Liver (tissue), 9 donors: ENCODE measurements around the gene BRME1. TPM values are rescaled to one million over a fixed set of nuclear protein-coding genes. Genes with fewer than 3 reads are reported as not detected.
"Not testable (repeated sequence)": the region's sequence is repeated elsewhere in the genome, so short reads cannot be mapped to it uniquely, and the experiment has no call there.

ENCODE experiments used
- DNase-seq: peaks from one replicate; pipeline ENCODE4 v3.0.0-alpha.2; 2017; ENCODE audit warnings: low spot score
- H3K27ac ChIP-seq, 2 donors: one replicate each; pipeline ENCODE4 v1.7.0; 2013; ENCODE audit warnings: inconsistent platforms in 2 of 2, low read length in 2 of 2, control low read depth in 1 of 2, low read depth in 1 of 2, mild to moderate bottlenecking in 1 of 2
- H3K27me3 ChIP-seq, 4 donors: one replicate each; pipeline versions ENCODE4 v1.6.1 to v1.7.0; 2013; ENCODE audit warnings: low read length in 3 of 4, inconsistent platforms in 1 of 4, mild to moderate bottlenecking in 1 of 4, moderate library complexity in 1 of 4; ENCODE audit not compliant: control insufficient read depth in 4 of 4, insufficient read depth in 4 of 4
- H3K36me3 ChIP-seq, 4 donors: one replicate each; pipeline versions ENCODE4 v1.6.1 to v1.7.0; 2013; ENCODE audit warnings: low read length in 3 of 4, mild to moderate bottlenecking in 3 of 4, low read depth in 1 of 4, moderate library complexity in 1 of 4; ENCODE audit not compliant: control insufficient read depth in 4 of 4, insufficient read depth in 3 of 4
- H3K4me1 ChIP-seq, 4 donors: one replicate each; pipeline versions ENCODE4 v1.6.1 to v1.7.0; 2013; ENCODE audit warnings: low read length in 3 of 4, mild to moderate bottlenecking in 3 of 4, moderate library complexity in 1 of 4; ENCODE audit not compliant: control insufficient read depth in 4 of 4, insufficient read depth in 4 of 4
- H3K4me3 ChIP-seq, 3 donors: one replicate each; pipeline versions ENCODE4 v1.6.1 to v1.7.0; 2013; ENCODE audit warnings: low read length in 3 of 3, control low read depth in 1 of 3, low read depth in 1 of 3, mild to moderate bottlenecking in 1 of 3
- H3K9ac ChIP-seq, 2 donors: one replicate each; pipeline ENCODE4 v1.7.0; 2013; ENCODE audit warnings: low read length in 2 of 2, mild to moderate bottlenecking in 2 of 2, moderate library complexity in 2 of 2, control low read depth in 1 of 2, low read depth in 1 of 2
- H3K9me3 ChIP-seq, 4 donors: one replicate each; pipeline versions ENCODE4 v1.6.1 to v1.7.0; 2013; ENCODE audit warnings: low read length in 3 of 4; ENCODE audit not compliant: control insufficient read depth in 4 of 4
- CTCF ChIP-seq: fragments of 150-350 bp; IDR thresholded peaks from 2 replicates; pipeline ENCODE4 v1.5.1; 2017; ENCODE audit warnings: improper control_type of control experiment, low read depth, low read length; ENCODE audit not compliant: missing input control
- EGR1 ChIP-seq, 2 donors: IDR thresholded peaks; 2 replicates each; pipeline ENCODE4 v1.6.1; 2016 to 2018; ENCODE audit warnings: antibody characterized with exemption in 2 of 2, low read depth in 2 of 2
- FOXA1 ChIP-seq: IDR thresholded peaks from 2 replicates; pipeline ENCODE4 v1.6.1; 2016; ENCODE audit warnings: antibody characterized with exemption
- GABPA ChIP-seq, 2 donors: IDR thresholded peaks in 1 of 2; conservative IDR thresholded peaks in 1 of 2; 2 replicates each; pipeline ENCODE4 v1.6.1; 2016; ENCODE audit warnings: antibody characterized with exemption in 2 of 2, mild to moderate bottlenecking in 1 of 2, moderate library complexity in 1 of 2
- HNF4G ChIP-seq: IDR thresholded peaks from 2 replicates; pipeline ENCODE4 v1.6.1; 2016; ENCODE audit warnings: antibody characterized with exemption
- JUND ChIP-seq, 2 donors: IDR thresholded peaks; 2 replicates each; pipeline ENCODE4 v1.6.1; 2016; ENCODE audit warnings: antibody characterized with exemption in 2 of 2
- NR2F2 ChIP-seq: IDR thresholded peaks from 2 replicates; pipeline ENCODE4 v1.6.1; 2016; ENCODE audit warnings: antibody characterized with exemption
- RAD21 ChIP-seq, 2 donors: IDR thresholded peaks; 2 replicates each; pipeline ENCODE4 v1.6.1; 2016; ENCODE audit warnings: antibody characterized with exemption in 2 of 2, mild to moderate bottlenecking in 2 of 2
- REST ChIP-seq: IDR thresholded peaks from 2 replicates; pipeline ENCODE4 v1.6.1; 2016; ENCODE audit warnings: antibody characterized with exemption, mild to moderate bottlenecking
- TAF1 ChIP-seq: conservative IDR thresholded peaks from 2 replicates; pipeline ENCODE4 v1.6.1; 2016; ENCODE audit warnings: antibody characterized with exemption, mild to moderate bottlenecking
- WGBS: extraction: QIAGEN DNeasy Blood & Tissue Kit; methylation state at CpG from one replicate; pipeline ENCODE4 v1.1.7; 2013; 5-methylcytosine and 5-hydroxymethylcytosine counted together
- polyA plus RNA-seq, 2 donors: library from polyadenylated mRNA; stranded (reverse) in 1 of 2; unstranded in 1 of 2; fragments of 200-250 nt in 1 of 2; fragments of >200 nt in 1 of 2; fragmentation: Nextera tagmentation in 1 of 2; extraction: Ambion mirVana in 1 of 2; gene quantifications; one replicate each; pipeline versions ENCODE4 v1.2.1 to v1.2.3, GENCODE V29; 2013 to 2015
- total RNA-seq, 2 donors: library from RNA; depleted of rRNA; stranded (reverse); fragments of >200 nt; gene quantifications; one replicate each; pipeline ENCODE4 v1.2.3, GENCODE V29; 2014
- TF ChIP-seq, protein P1 (sequence below): IDR thresholded peaks from 2 replicates; pipeline ENCODE4 v1.6.1; 2016; ENCODE audit warnings: antibody characterized with exemption
- TF ChIP-seq, protein P2 (sequence below): IDR thresholded peaks from 2 replicates; pipeline ENCODE4 v1.6.1; 2016; ENCODE audit warnings: antibody characterized with exemption
- donor health status: healthy.
- donor health status: healthy.
- donor health status: healthy.
- donor health status: healthy.
- donor health status: healthy.

Gene BRME1
- total and polyA plus RNA-seq, 4 donors = 0.42 to 5.3 (median 0.48) TPM

DNA sequence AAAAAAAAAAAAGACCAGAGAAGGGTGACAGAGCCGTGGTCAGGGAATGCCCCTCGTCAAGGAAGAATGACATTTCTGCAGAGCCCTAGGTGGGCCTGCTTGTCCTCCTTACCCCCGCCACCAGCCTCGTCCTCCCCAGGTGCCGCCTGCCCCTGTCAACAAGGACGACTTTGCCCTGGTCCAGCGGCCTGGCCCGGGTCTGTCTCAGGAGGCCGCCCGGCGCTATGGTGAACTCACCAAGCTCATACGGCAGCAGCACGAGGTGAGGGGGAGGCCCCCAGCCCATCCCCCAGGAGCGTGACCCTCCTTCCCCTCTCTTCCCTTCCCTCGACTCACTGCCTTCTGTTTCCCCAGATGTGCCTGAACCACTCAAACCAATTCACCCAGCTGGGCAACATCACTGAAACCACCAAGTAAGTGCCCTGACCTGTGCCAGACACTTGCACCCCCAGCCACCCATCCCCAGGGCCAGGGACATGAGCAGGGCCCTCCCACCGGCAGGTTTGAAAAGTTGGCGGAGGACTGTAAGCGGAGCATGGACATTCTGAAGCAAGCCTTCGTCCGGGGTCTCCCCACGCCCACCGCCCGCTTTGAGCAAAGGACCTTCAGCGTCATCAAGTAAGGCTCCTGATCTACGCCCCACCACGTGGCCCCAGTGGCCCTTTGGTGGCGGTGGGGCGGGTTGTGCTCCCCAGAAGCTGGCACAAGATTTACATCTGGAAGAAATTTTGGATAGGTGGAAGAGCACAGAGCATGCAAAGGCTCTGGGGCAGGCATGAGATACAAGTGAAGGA is 17.5 kb upstream of the BRME1 start:
- 97% methylated on average over 28 of the region's 28 CpGs for WGBS
- no peak for DNase-seq
- Histone ChIP-seq H3K9ac (no peak overlapping the region), H3K4me1 (no peaks in the 10 kb centered on the region), H3K36me3 (peaks cover 27 to 50% (median 35%) of the 10 kb centered on the region in 4 donors), H3K9me3 (peaks cover 0 to 5% (median under 1%) of the 10 kb centered on the region in 4 donors), H3K27me3 (no peaks in the 10 kb centered on the region), H3K4me3 (no peak overlapping the region), H3K27ac (no peak overlapping the region)
- TF ChIP-seq FOXA1 = no peak
- TF ChIP-seq, protein P1, sequence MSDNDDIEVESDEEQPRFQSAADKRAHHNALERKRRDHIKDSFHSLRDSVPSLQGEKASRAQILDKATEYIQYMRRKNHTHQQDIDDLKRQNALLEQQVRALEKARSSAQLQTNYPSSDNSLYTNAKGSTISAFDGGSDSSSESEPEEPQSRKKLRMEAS = no peak
- TF ChIP-seq REST = no peak
- no peak for TF ChIP-seq NR2F2
- TF ChIP-seq, protein P2, sequence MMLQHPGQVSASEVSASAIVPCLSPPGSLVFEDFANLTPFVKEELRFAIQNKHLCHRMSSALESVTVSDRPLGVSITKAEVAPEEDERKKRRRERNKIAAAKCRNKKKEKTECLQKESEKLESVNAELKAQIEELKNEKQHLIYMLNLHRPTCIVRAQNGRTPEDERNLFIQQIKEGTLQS = no peak
- TF ChIP-seq CTCF = no peak
- no peak for TF ChIP-seq EGR1 (IDR thresholded peaks at IDR 0.05; ENCODE audit: low read depth in 2 of 2)
- TF ChIP-seq HNF4G = no peak
- no peak for TF ChIP-seq JUND (IDR thresholded peaks at IDR 0.05)
- TF ChIP-seq RAD21 (IDR thresholded peaks at IDR 0.05) = no peak
- no peak for TF ChIP-seq TAF1
- TF ChIP-seq GABPA (IDR thresholded peaks at IDR 0.05 in 1 of 2, conservative IDR thresholded peaks at IDR 0.05 in 1 of 2) = no peak

- H3K9me3 ChIP-seq, H3K27me3 ChIP-seq, H3K4me1 ChIP-seq, H3K27ac ChIP-seq, DNase-seq, H3K9ac ChIP-seq, H3K4me3 ChIP-seq: not testable (repeated sequence)
- WGBS = 96% methylated on average over 6 of the region's 6 CpGs
- H3K36me3 ChIP-seq = peaks cover 24 to 42% (median 31%) of the 10 kb centered on the region in 4 donors
These were observed 16.2 kb upstream of the BRME1 start for GRCh38 chr19:13922118-13922517.
